GM18517 (cell line): ENCODE measurements around the gene IGDCC3.
"Not testable (repeated sequence)": the region's sequence is repeated elsewhere in the genome, so short reads cannot be mapped to it uniquely, and the experiment has no call there.

Source experiments
- ATAC-seq: cut with Tn5 transposase; IDR thresholded peaks from one replicate; pipeline ENCODE4 v1.9.1; 2021; ENCODE audit warnings: mild to moderate bottlenecking, moderate library complexity; ENCODE audit not compliant: unreplicated experiment

The IGDCC3 gene

DNA sequence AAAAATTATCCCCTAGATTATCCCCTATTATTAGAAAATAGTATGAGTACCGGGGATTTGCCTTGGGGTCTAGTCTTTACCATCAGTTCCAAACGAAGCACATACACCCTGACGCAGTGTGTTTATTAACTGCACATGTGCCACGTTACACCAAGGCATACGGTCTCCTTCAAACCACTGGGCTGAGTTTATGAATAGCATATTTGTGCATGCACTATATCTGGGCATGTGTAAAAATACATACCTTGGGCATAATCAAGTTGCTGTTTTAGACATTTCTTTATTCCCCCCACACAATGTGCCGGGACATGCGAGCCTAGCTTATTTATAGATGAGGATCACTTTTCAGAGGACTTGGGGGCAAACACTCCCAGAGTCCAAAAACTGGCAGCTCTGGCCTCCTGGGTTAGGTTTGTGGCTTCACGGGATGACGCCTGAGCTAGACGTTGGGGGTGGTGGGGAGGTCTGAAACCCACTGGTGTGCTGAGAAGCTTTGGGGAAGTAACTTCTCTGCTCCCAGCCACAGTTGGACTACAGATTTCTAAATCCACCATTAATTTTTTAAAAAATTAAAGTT, 28.7 kb upstream of the IGDCC3 start:
- no peak for ATAC-seq

DNA sequence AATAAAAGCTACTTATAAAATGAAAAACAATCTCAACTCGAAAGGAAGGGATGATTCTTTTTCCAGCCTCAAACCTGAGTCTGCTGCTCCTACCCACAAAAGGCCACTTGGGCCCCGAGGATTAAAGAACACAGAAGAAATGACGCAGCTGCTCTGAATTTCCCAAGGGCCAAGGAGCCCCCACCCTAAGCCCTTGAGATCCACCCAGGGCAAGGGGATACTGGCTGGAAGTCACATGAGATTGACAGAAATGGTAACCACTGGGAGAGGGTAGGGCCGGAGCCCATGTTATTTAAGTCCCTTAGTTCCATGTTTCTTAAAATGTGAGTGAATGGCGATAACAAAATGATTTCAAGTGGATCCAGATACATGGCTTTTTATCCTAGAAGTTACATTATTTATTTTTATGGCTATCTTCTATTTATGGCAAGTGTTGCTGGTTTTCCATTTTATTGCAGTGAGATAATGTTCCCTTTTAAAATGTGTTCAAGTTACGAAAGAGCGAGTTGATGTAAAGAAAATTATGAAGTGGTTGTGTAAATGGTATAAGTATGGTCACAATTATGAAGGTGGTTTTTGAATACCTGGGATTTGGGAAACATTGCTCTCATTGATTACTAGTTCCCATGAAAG, 28.1 kb upstream of the IGDCC3 start:
- no peak for ATAC-seq

DNA sequence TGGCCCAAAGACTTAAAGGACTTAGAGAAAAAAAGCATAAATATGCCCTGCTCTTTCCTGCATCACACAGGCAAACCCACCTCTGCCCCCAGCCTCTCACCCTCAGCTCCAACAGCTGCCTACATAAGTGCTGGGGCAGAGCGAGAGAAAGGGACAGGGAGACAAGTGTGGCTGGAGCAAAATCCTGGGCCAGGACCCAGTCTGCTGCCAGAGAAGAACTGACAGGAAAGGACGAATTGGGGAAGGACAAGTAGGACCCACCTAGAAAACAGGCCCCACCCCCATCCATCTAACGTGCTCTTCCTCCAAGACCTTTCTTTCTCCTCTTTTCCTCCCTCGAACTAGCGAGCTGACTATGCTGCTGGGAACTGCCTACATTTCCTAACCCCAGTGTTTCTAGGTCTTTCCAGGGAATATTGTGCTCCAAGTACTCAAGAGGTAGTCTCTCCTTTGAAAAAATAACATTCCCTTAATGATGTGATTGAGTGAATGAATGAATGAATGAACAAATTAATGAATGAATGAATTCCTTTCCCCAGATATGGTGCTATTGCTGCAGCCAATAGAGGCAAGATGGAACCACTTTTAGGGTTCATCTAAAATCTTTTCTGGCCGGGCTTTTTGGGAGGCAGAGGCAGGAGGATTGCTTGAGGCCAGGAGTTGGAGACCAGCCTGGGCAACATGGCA, 26.5 kb upstream of the IGDCC3 start:
- ATAC-seq, result no peak

DNA sequence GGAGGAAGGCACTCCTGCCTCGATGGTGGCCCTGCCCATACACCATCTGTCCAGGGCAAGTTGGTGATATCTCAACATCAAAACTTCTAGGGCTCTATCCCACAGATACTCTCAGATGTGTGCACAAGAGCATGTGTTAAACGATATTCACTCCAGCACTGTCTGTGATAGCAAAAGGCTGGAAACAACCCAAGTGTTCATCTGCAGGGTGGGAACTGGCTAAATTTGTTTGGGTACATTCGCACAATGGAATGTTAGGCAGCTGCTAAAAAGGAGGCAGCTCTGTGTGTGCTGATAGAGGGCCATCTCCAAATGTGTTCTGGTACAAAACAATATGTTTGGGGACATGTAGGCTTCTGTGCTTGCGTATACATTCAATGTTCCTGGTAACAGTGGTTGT, 25.2 kb upstream of the IGDCC3 start:
- no peak for ATAC-seq

DNA sequence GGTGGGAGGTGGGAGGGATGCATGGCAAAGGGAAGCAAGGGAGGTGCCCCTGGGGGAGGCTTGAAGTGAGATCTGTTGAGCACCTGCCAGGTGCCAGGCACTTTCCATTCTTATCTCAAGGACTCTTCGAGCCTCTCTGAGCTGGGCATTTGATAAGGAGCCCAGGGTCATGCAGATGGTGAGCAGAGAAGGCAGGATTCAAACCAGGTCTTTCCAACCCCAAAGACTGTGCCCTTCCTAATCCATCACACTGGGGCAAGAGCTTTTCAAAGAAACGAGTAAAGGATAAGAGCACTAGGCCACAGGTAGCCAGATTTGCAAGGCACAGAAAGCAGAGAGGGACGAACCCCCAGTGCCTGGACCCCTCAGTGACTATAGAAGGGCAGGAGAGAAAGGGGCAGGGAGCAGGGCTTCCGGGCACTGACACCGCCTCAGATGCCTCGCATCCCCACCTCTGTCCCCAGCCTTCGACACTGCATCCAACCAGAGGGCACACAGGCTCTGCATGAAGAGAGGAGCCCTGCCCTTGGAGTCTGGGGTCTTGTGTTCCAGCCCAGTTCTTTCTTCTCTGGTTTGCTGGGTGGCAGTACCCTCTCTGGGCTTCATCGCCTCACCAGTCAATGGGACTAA, 23.9 kb upstream of the IGDCC3 start:
- no peak for ATAC-seq

DNA sequence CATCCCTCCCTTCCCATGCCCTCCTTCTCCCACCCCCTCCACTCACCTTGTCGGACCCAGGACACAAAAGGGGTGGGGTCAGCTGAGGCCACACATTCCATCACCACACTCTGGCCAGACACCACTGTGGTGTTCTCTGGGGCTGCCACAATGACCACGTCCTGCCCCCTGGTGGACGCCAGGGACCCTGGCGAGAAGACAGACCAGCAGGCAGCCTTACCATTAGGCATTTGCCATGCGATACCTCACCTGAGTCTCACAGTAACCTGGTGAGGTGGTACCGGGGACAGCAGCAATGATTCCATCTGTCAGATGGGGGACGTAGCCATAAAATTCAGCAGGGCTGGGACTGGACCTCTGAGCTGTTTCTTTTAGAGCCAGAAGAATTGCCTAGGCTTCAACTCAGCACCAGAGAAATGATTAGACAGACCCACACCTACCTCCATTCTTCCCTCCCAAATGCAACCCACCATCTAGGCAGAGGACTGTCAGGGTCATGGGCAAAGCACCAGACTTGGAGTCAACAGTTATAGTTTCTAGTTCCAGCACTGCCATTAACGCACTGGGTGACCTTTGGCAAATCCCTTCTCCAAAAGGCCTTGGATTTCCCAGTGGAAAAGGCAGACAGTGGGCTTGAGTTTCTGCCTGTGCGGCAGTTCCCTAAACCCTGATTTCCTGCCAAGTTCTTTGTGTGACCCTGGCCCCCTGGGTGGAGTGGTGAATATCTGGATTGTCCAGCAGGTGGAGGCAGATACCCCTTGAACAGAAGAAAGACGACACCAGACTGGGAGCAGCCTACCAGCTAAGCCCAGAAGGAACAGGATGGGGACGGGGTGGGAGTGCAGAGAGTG, 23.2 kb upstream of the IGDCC3 start:
- no peak for ATAC-seq

DNA sequence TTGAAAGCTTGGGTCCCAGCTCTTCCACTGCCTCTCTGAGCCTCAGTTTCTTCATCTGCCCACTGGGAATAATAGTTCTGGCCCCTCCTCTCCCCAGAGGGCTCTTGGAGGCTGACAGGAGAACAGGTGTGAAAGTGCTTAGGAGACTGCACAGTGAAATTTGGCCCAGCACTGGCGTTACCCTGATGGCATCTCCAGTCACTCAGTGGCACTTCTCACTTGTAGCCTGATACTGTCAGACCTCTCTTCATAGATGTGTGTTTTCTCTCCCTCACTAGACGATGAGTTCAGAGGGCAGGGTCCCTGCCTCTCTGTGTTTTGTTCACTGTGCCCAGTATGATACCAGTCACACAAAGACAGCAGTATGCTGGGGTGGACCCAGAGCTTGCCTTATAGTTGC, 22.2 kb upstream of the IGDCC3 start:
- no peak for ATAC-seq

DNA sequence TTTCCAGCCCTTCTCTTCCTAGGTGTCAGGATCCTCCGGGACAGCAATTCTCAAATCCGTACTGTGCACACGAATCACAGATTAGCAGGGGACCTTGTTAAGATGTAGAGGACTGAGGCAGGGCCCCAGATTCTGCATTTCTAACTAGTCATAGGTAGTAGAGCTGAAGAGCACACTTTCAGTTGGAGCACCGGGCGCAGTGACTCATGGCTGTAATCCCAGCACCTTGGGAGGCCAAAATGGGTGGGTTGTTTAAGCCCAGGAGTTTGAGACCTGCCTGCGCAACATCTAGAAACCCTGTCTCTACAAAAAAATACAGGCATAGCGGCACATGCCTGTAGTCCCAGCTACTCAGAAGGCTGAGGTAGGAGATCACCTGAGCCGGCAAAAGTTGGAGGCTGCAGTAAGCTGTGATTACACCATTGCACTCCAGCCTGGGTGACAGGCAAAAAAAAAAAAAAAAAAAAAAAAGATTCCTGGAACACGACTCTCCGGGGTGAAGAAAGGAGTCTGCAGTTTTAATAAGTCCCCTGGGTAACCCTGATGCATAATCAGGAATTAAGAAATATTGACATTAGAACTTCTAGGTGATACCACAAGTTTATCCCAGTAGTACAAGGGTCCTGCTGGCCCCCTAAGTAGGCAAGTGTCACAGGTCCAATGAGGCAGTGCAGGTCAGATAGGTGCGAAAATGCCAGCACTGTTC, 21.4 kb upstream of the IGDCC3 start:
- ATAC-seq, result no peak

DNA sequence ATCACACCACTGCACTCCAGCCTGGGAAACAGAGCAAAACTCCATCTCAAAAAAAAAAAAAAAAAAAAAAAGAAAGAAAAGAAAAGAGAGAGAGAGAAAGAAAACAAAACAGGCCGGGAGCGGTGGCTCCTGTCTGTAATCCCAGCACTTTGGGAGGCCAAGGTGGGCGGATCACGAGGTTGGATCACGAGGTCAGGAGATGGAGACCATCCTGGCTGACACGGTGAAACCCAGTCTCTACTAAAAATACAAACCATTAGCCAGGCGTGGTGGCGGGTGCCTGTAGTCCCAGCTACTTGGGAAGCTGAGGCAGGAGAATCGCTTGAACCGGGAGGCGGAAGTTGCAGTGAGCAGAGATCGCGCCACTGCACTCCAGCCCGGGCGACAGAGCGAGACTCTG, 20.7 kb upstream of the IGDCC3 start:
- not testable (repeated sequence) for ATAC-seq

DNA sequence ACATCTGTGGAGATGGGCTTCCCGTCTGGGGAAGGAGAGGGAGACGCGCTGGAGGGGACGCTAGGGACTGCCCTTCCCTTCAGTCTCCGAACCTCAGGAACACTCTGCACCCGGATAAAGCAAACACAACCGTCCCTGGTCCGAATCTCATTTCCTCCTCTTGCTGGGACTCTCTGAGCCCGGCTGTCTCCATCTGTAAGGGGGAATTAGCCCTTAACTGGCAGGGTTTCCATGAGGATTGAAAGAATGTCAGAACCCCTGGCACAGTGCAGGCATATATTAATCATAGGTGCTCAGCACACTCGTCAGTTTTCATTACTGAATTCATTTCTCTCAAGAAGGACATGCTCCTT, 19.1 kb upstream of the IGDCC3 start:
- ATAC-seq, result no peak

DNA sequence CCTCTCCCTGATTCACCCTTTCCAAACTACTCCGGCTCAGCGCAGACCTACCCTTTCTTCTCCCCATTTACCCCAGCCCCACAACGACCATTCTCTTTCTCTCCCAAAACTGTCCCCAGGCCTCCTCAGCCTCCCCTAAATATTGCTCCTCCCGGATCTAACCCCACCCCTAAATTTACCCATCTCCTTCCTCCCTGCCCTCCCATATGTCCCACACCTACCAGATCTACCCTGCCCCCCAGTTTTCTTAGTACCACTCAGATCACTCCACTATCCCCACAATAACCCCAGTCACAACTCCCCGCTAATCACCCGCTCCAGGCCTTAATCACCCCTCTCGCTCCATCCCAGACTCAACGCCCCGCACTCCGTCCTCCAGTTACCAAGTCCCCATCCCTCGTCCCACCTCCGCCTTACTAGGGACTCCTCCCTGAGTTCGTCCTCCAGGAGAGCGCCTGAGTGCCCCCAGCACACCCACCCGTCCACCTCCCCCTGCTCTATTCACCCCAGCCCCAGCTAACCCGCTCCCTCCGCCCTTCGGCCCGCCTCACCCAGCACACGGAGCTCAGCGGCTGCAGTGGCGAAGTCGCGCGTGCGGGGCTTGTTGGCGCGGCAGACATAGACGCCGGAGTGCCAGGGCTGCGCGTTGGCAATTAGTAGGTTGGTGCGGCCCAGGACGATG, 18.6 kb upstream of the IGDCC3 start:
- ATAC-seq, result no peak

DNA sequence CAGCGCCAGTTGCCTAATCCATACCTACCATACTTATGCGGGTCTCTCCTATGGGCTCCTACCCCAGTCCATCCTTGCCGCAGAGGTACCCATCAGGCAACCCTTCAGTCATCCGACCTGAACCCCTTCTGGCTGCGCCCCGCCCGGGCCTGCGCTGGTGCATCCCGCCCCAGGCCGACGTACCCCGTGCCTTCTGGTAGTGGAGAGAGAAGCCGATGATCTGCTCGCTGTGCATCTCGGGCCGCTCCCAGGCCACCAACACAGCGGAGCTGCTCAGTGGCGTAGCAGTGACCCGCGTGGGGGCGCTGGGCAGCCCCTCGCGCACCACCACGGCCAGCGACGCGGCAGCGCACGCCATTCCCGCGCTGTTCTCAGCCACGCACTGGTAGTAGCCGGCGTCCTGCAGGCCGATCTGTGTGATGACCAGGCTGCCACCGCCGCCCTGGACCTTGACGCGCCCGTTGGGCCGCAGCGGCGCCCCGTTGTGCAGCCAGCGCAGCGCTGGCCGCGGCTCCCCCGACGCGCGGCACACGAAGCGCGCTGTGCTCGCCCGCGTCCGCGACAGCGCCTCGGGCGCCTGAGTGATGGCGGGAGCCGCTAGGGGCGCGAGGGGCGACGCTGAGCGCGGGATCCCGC, 17.9 kb upstream of the IGDCC3 start:
- ATAC-seq, result no peak

DNA sequence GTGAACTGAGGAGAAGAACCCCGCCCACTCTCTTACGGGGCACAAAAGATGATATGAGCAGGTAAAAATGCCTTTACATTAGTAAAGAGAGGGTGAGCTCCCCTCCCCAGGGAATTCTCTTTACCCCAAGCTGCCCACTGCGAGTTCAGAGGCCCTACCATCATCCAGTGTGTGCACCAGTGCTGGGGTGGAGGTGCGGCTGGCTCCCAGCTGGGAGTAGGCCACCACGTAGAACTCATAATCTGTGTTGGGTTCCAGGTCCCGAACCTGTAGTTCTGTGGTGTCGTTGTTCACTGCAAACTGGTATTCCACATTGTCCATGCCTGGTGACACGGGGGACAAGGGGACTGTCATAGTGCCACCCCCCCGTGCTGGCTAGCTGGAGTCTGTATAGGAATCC, 17.1 kb upstream of the IGDCC3 start:
- ATAC-seq, result no peak

DNA sequence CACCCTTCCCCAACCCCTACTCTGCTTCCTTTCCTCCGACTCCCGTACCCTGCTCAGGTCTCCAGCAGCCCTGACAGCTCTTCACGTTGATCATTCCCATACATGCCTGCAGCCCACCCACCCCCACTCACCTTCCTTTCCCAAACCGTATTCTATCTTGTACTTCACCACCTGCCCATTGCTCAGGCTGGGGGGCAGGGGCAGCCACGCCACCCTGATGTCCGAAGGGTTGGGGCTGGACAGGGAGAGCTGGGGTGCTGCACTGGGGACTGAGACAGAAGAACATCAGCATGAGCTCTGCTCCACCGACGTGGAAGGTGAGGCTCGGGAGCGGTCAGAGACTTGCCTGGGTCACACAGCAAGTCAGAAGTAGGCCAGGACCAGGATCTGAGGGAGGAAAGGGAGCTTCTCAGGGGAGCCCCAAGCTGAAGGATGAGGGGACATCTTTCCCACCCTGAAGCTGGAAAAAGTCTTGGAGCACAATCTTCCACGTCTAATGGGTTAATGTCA, 16.5 kb upstream of the IGDCC3 start:
- no peak for ATAC-seq

DNA sequence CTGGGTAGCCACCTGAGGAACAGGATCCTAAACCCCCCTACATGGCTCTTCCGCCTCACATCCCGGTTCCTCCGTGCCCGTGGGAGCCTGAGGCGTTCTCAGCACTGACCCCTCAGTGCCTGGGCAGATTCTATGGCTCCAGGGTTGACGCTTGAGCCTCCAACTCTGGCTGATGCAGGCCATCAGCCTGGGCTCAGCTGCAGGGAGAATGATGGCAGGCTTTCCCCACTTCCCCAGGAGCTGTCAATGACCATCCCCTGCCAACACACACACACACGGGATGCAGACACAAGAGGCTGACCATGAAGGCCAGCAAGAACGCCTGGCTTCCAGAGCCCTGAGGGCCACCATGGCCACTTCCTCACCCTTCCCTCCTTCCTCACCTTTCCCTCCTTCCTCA, 15.8 kb upstream of the IGDCC3 start:
- no peak for ATAC-seq

DNA sequence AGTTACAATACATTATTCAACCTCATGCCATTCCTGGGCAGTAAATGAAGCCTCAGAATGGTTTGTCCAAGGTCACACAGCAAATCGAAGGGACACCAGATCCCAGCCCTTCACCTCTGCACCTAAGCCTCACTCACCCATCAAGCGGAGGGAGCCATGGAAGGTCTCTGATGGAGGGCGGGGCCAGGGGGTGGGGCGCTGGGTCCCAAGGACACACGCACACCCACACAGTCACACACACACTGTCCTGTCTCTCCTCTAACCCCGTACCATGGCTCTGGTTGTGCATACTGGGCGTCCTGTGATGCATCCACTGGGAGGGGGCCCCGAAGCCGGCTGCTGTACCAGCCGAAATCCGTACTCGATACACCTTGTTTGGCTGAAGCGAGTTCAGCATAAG, 15.3 kb upstream of the IGDCC3 start:
- no peak for ATAC-seq

DNA sequence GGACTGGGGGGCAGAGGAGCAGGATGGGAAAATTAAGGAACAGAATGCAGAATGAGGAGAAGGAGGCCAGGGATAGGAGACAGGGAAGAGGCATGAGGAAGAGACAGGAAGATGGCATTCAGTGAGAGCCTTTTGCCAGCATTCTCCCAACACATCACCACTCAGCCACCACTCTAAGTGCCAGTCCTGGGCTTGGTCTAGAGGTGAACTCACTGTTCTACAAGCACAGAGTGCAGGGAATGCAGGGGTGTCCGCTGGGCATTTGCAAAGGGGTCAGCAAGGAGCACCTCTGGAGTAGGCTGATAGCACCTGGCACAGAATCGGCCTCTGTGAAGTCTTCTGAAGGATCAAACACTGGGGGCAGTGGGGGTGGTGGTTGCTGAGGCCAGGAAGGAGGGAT, 14.6 kb upstream of the IGDCC3 start:
- ATAC-seq, result no peak

DNA sequence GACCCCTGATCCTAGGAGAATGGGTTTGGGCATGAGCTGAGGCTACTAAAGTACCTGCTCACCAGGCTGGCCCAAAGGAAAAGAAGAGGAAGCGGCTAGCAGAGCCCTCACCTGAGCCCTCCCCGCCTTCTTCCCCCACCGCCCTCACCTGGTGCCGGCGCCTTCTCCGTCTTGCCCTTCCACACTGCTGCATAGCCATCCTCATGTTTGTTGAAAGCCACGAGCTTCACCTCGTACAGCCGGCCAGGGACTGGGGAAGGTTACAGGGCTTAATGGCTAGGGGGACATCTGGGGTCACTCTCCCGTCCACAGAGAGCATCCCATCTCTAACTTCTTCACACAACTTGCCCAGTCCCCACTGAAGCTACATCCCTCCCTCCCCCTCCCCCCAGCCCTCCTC, 13.9 kb upstream of the IGDCC3 start:
- ATAC-seq, result no peak

DNA sequence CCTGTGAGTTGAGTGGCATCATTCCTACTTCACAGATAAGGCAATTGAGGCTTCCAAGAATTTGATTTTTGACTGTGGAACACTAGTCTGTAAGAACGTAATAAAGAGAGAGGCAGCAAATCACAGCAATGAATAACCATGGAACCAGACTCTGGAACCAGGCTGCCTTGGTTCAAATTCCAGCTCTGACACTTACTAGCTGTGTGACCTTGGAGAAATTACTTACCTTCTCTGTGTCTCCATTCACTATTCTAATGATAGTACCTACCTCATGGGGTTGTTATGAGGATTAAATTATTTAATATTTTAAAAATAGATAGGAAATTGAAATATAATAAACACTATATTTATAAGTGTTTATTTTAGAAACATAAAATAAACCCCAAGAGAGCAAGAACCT, 12.6 kb upstream of the IGDCC3 start:
- no peak for ATAC-seq

DNA sequence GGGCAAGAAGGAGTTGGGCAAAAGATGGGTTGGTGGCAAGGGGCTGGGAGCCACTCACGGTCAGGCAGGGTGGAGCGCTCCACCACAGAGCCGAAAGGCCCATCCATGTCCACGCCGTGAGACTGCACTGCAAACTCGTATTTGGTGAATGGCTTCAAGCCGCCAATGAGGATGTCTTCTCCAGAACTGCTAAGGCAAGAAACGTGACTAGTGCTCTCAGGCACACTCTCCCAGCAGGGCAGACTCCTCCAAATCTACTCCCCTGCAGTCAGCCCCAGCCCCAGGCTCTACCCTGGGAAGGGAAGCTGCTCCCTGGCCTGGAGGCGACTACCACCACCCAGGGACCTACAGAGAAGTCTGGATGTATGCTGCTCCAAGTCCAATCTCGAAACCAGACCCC, 11.4 kb upstream of the IGDCC3 start:
- no peak for ATAC-seq
